Fibroblast of skin of right quadriceps (primary cell): ENCODE measurements around the gene CFAP92.
A peak's percentile ranks its signal among the peaks of the same experiment; 100 is the strongest.

Experiments used
- DNase-seq: peaks from one replicate; pipeline ENCODE4 v3.0.0-alpha.2; 2013

CFAP92 gene

DNA sequence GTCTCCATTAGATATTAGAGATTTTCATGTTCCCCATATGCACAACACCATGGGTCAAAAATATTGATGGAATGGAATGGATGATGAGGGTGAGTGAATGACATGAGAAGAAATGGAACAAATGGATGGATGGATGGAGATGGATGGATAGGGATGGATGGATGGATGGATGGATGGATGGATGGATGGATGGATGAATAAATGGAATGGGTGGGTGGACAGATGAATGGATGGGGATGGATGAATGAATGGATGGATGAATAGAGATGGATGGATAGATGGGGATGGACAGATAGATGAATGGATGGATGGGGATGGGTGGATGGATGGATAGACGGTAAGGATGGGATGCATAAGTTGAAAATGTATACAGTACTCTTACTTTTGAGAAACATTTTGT is 18.6 kb downstream of the CFAP92 start:
- DNase-seq: no peak

DNA sequence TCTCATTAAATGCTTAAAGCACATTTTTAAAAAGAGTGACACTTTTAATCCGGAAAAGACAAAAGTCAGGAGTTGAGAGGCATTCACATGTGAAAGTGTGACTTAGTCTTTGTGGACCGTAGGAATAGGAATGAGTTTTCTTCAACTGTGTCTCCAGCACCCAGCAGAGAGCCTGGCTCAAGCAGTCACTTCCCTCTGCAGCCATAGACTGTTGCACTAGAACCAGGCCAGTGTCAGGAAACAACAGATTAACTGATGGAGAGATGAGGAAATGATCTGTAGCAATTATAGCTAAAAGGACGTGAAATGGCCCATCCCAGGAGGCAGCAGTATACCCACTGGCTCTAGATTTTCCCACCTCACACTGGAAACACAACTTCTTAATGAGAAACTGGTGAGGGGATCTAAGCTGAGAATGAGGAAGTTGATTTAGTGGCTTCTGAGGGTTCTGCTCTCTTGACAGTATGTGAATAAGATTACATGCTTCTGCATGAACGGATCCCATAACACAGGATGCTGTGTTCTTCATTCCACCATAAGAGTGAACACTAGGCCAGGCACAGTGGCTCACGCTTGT is 19.8 kb downstream of the CFAP92 start:
- DNase-seq: no peak

DNA sequence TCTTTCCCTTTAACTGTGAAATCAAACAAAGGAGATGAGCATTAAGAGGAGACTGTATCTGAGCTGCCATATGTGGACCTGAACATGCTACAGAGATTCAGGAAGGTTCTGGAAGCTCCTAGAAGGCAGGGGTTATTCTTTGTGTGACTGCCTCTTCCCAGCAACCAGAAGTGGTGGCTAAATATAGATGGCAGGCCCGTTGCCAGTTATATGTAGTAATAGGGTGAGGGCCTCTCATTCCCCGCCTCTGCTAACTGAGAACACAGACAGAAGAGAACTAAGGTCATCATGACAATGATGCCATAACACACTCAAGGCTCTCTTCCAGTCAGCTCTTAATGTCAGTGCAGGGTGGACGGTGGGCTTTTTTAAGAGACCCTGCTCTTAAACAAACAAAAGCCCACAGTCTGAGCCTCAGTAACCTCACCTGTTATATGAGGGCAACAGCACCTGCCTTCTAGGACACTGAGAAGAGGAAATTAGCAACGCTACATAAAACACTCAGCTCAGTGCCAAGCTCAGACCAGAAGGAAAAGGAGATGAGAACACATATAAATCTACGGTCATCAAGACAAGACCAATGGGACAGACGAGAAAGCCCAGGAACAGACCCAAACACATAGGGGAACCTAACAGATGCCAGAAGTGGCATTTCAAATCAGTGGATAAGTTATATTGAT is 22.3 kb downstream of the CFAP92 start:
- peak; percentile 29 for DNase-seq

DNA sequence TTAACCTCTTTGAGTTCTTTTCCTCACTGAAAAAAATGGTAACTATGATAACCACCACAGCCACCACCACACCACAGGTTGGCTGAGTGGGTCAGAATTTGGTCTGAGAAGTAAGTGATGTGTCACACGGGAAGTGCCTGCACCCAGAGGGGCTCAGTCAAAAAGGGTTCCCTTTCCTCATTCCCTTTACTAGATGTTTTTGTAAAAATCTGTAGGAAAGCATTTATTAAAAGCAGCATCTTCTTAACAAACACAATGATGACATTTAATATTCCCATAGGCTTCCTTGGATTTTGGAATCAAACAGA is 23.2 kb downstream of the CFAP92 start:
- no peak for DNase-seq

DNA sequence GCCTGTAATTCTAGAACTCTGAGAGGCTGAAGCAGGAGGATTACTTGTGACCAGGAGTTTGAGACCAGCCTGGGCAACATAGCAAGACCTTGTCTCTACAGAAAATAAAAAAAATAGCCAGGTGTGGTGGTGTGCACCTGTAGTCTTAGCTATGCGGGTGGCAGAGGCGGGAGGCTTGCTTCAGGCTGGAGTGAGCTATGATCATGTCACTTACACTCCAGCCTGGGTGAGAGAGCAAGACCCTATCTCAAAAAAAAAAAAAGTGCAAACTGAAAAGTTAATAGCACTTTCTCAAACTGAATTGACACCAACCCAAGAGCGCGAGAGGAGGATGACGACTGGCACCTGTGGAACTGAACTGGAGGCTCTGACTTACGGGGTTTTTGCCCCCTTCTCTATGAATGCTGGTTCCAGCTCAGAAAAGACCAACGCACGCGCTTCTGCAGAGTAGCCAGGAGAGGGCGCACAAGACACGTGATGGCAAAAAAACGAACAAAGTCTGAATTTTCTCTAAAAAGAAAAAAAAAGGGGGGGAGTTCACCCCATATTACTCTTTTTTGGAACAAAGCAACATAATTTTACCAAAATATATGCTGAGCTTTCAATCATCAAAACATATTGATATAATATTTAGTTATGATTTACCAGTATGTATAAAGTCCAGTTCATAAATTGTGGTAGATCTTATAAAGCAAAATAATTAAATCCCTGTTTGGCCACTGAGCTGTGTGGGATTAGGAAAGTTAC is 23.7 kb downstream of the CFAP92 start:
- DNase-seq: peak; percentile 36

DNA sequence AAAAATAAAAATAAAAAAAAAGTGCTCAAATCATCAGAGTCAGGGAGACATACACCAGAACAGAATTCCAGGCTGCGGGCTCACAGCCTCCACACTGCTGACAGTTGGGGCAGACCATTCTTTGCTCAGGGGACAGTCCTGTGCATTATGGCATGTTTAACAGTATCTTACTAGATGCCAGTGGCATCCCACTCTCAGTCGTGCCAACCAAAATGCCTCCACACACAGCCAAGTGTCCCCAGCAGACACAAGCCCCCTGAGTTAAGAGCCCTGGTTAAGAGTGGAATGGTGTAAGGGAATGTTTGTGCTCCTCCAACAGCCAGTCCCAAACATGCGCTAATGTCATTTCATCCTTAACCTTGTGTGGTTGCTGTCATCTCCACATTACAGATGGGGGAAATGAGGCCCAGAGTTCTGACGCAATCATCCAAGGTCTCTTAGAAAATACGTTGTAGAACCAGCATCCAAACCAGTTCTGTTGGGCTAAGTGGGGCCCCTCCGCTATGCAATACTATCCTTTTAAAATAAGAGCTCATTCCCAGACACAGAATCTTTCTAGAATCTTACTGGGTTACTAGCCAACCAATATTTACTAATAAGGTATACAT is 26.0 kb downstream of the CFAP92 start:
- no peak for DNase-seq

DNA sequence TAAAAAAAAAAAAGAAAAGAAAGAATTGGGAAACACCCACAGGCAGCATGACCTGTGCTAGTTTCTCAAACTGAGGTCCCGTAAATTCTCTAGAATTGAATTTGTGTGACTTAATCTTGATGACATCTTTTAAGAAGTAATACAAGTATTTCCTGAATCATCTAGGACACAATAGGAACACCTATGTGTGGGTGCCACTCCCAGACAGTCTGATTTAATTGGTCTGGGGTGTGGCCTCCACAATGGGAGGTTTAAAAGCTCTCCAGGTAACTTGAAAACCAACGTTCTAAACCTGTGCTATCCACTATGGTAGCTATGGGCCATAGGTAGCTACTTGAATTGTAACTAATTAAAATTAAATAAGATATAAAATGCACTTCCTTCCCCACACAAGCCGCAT is 28.1 kb downstream of the CFAP92 start:
- DNase-seq: no peak

DNA sequence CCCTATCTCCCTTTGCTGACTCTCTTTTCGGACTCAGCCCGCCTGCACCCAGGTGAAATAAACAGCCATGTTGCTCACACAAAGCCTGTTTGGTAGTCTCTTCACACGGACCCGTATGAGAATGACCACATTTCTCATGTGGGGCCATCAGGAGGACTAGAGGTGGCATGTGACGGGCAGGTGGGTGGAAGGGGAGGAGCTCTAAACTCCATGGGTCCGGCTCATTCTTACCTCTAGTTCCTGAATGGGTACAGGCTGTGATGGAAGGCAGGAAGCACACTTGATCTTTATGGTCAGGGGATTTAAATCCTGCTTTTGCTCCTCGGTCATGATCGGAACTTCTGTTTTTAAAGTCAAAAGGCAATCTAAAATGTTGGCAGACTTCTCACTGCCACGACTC is 28.6 kb downstream of the CFAP92 start:
- DNase-seq: no peak

DNA sequence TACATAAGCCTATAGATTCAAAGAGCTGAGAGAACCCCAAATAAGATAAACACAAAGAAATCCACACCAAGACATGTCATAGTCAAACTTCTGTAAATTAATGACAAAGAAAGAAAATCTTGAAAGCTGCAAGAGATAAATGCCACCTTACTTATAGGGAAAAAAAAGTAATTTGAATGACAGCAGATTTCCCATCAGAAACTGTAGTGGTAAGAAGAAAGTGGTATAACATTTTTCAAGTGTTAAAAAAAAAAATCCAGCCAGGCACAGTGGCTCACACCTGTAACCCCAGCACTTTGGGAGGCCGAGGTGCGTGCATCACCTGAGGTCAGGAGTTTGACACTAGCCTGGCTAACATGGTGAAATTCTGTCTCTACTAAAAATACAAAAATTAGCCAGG is 37.4 kb downstream of the CFAP92 start:
- DNase-seq: no peak

DNA sequence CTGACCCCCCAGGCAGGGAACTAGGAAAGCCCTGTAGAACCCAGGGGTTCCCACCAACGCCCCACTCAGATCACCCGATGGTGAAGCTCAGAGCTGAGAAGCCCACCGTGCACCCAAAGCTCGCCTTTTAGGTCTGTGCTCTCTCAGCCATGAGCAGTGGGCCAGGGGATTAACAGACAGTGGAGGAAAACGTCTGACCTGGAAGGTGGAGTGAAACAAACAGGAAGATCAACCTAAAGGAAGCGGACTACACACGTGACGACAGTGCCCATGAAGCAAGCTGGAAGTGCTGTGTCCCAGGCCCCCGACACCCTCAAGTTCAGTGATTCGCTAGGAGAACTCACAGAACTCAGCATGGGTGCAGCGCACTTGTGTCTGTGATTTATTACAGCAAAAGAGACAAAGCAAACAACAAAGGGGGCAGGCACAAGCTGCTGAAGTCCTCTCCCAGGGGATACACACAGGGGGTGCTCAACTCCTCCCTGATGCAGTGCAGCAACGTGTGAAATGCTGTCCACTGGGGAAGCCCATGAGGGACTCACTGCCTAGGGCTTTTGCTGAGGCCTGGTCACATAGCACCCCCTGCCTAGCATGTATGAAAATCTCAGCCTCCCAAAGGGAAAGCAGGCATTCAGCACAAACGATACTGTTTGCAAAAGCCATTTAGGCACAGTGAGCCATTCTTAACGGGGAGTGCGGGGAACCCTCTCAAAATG is 43.5 kb downstream of the CFAP92 start:
- no peak for DNase-seq

DNA sequence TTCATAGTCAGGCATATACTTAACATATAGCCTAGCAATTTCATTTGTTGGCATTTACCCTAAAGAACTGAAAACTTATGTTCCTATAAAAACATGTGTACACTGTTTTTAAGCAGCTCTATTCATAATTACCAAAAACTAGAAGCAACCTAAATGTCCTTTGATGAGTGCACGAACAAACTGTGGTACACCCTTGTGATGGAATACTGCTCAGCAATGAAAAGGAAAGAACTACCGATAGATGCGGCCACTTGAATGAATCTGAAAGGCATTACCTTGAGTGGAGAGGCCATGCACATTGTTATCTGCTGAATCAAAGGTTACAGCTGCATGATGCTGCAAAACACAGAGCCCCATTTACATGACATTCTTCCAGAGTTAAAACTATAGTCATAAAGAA is 44.7 kb downstream of the CFAP92 start:
- no peak for DNase-seq

DNA sequence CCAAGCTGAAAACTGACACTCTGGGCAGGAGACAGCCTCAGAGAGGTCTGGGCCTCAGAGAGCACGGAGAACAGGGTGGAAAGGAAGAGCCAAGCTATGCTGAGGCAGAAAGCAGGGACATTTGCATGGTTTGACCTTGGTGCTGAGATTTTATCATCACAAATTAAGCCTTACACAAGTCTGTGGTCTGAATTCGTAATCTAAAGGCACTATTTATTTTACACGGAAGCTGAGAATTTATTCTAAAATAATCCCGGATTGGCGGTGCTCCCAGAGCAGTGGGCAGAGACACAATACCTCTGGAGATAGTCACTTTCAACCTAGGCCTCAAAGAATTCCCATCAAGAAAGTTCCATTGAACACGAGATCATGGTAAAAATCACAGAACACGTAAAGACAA is 47.5 kb downstream of the CFAP92 start:
- peak; percentile 20 for DNase-seq

DNA sequence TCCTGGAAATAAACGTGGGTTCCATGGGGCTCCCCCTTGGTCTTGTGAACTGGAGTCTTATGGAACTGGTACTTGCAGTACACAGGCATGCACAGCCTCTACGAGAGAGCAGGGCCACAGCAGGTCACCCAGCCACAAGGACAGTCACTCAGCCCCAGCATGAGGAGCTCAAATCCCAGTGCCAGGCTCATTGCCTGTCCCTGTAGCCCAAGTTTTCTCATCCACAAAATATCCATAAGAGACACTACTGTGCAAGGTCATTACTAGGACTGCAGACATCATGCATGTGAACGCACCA is 48.0 kb downstream of the CFAP92 start:
- DNase-seq: no peak

DNA sequence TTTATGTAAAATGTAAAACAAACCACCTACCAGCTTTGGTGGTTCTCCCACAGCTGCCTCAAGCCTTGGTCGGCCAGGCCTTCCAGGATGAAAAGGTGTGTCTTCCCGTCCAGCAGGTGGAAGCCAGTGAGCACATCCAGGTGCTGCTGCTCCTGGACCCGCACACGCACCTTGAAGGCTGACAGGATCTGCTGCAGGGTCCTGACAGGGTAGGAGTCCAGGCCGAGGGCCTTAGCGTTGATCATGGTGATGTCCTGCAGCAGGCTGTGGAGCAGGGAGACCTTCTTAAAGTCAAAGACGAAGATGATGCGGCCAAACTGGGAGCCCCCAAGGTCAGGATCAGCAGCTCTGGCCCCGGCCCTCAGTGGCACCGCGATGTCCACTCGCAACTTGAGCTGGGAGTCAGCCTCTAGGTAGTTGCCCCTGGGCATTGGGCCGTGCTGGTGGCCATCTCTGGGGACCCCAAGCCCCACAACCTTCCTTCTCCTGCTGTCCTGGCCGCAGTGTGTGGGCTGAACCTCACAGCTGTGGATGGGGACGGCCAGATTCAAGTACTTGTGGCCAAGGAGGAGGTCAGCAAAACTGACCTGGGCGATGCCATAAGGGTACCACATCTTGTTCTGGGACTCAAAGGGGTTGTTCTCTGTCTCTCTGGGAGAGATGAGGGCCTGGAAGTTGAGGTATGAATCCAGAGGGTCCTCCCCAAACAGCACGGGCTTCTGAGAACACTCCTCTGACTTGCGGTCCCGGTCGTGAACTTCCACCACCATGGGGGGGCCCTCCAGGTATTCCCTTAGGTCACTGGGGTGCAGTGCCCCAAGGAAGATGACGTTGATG is 48.6 kb downstream of the CFAP92 start:
- DNase-seq: no peak

DNA sequence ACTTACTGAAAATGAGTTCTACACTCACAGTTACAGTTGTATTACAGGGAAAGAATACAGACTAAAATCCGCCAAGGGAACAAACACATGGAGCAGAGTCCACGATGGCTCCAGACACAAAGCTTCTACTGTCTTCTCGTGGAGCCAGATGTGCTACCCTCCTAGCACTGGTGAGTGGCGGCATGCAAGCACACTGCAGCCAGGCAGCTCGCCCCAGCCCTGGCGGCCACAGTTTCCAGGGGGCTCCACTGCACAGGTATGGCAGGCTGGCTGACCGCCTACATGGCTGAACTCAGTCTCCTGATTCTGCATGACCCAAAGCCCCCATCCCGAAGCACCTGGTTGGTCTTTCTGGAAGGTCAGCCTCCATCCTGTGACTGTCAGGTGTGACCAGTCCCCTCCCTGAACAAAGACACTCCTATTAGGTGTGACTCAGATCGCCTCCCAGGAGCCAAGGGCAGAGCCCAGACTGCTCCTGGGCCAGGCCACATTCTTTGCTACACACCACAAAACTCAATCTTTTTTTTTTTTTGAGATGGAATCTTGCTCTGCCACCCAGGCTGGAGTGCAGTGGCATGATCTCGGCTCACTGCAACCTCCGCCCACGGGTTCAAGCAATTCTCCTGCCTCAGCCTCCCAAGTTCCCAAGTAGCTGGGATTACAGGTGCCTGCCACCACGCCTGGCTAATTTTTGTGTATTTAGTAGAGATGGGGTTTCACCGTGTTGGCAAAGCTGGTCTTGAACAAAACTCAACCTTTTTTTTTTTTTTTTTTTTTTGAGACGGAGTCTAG is 51.5 kb downstream of the CFAP92 start:
- DNase-seq: no peak

DNA sequence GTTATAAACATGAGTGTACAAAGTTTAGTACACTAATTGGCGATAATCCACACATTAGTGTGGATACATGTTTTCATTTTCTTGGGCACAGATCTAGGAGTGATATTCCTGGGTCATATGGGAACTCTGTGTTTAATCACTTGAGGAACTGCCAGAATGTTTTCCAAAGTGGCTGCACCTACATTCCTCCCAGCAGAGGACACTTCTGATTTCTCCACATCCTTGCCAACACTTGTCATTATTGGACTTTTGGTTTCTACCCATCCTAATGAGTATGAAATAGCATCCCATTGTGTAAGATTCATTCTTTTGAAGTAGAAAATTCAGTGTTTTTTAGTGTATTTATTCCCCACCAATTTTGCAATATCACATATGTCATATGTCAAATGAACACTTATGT is 53.6 kb downstream of the CFAP92 start:
- DNase-seq: no peak

DNA sequence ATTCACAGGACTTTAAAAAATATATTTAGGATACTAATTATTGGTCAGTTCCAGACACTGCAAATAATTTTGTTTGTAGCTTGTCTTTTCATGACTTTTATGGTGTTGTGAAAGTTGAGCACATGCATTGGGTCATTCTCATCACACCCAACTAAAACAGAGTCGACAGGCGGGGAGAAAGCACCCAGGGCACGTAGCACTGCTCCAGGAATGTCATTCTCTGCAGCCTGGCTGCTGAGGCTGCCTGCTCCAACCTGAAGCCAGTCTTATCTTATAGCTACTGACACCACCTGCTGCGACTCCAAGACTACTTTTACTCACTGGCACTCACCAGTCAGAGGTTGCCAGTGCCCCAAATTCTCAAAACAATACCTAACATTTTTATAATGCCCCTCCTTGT is 57.5 kb downstream of the CFAP92 start:
- DNase-seq: no peak

DNA sequence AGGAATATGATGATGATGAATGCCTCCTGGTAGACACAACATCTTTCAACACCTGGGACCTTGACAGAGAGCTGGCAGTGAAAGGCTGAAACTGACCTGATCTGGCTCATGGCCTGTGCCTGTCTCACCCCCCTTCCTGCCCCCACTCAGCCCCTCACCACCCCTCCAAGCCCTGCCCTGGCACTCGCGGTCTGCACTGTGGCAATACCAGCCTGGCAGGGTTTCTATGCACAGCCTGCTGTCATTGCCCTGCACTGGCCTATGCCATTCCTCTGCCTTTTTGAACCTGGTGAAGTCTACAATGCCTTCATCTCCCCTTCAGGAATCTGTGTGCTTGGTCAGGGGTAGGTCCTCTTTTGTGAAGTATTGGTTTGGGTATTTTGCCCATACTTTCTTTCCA is 58.0 kb downstream of the CFAP92 start:
- DNase-seq: no peak

DNA sequence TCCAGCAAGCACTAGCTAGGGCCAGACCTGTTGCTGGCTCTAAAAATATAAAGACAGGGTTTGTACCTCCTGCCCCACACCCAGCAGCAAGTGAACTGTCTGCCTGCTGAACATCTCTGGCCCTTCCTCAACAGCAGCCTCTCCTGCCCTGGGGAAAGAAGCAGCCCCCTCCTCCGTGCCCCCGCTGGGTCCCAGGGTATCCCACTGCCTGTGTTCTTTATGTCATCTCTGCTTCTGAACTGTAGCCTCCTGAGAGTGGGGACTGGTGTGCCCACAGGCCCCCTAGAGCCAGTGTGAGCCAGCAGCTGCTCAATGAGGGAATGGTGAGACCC is 60.0 kb downstream of the CFAP92 start:
- DNase-seq: no peak

DNA sequence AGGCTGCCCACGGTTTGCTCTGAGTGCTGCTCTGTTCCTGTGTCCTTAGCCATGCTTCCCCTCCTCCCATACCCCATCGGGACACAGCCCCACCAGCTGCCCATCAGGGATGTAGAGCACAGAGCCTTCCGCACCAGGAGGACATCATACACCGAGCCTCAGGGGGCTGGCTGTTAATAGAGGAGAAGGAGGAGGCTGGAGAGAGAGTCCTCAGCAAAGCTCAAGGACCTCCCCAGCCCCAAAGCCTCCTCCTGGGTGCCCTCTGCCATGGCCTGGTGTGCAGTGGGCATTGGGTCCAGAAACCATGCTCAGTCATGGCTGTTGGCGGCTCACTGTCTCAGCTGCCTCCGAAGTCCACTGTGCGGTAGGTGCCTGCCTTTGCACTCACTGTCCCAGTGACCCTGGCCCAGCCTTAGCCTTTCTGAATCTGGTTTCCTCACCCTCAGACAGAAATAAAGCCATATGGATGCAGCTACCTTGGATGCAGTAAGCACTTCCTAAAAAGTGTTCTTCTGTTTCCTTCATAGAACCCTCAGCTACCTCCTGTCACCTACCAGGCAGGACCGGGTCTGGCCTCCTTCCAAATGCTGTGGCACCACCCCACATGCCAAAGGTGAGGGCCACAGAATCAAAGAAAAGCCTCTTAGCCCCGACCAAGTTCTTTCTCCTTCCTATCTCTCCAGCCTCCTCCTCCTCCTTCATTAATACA is 60.5 kb downstream of the CFAP92 start:
- no peak for DNase-seq

DNA sequence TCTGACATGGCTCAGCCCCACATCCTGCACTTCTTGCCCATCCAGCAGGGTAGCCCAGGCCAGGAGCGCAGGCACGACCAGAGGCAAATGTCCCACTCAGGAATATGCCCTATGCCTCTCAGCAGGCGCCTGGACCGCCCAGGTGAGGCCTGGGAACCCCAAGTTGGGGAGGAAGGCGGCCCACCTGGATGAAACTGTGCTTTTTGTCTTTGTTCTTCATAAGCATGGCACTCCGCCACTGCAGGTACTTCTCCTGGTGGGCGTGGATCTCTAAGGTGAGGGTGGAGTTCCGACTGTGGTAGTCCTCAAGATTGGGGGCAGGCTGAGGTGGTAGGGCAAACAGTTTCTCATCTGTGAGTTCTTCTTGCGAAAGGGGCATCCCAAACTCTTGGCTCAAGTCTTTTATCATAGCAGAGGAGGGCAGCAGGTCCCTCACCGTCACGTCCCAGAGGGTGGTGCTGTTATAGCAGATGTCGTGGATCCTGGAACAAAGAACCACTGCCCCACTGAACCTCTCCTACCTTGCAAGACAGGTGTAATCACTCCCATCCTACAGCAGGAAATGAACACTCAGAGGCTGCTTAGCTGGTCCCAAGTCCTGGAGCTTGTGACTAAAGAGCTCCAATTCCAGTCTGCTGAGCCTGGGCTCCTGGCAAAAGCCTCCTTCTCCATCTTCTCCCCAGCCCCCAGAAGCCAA is 61.2 kb downstream of the CFAP92 start:
- DNase-seq: no peak
